Measurements from ENCODE around the gene RBM39.

DNA sequence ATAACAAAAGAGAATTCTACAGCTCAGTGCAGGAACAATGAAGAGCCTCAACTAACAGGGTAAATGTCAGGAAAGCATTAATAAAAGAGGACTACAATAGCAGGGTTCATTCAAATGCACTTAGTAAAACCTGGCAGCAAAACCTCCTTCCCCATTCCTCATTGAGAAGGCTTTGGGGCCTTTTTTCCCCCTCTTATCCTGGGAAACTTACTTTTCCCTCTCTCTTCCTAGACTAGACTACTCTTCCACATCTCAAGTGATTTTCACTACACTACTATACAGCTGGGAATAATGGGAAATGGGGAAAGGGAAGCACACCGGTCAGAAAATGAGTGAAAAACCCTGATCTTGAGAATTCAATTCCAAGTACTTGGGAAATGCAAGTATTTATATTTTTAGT lies 32.8 kb downstream of the RBM39 start:
- TF ChIP-seq CTCF (IDR thresholded peaks at IDR 0.05) (no peak), ZFX (IDR thresholded peaks at IDR 0.05; ENCODE audit: borderline replicate concordance) (no peak)
